Type B pancreatic cell (in vitro differentiated cells): ENCODE measurements around the gene UBA52. TPM values are rescaled to one million over a fixed set of nuclear protein-coding genes. Genes with fewer than 3 reads are reported as not detected.

Experiments
- DNase-seq: peaks from one replicate; pipeline ENCODE4 v3.0.0; 2021; ENCODE audit warnings: mixed read lengths; ENCODE audit not compliant: unreplicated experiment; ENCODE audit errors: extremely low spot score
- H3K27ac Mint-ChIP-seq: 2 replicates; pipeline ENCODE4 v1.8.0; 2021; ENCODE audit warnings: mild to moderate bottlenecking, mixed read lengths
- H3K27me3 Mint-ChIP-seq: 2 replicates; pipeline ENCODE4 v1.8.0; 2021; ENCODE audit warnings: mixed read lengths
- H3K36me3 Mint-ChIP-seq: 2 replicates; pipeline ENCODE4 v1.8.0; 2021; ENCODE audit warnings: mixed read lengths
- H3K4me1 Mint-ChIP-seq: one replicate; pipeline ENCODE4 v1.8.0; 2021; ENCODE audit warnings: mixed read lengths; ENCODE audit not compliant: unreplicated experiment
- H3K4me3 Mint-ChIP-seq: 2 replicates; pipeline ENCODE4 v1.8.0; 2021; ENCODE audit warnings: mild to moderate bottlenecking, mixed read lengths
- H3K9me3 Mint-ChIP-seq: 2 replicates; pipeline ENCODE4 v1.8.0; 2021; ENCODE audit warnings: mixed read lengths
- CTCF ChIP-seq: fragments of 200-600 bp; sonication (generic); conservative IDR thresholded peaks from 2 replicates; pipeline ENCODE4 v1.5.0; 2021; ENCODE audit warnings: antibody characterized with exemption, mild to moderate bottlenecking
- total RNA-seq: library from RNA; stranded (reverse); gene quantifications from 2 replicates; pipeline ENCODE4 v1.2.1, GENCODE V29; 2021; ENCODE audit warnings: low replicate concordance

Gene UBA52
- total RNA-seq, 1 donor from 2014 or later = 1,126 TPM

- TF ChIP-seq CTCF = peak; percentile 53
- no peak for DNase-seq
- Mint-ChIP-seq H3K4me3 (peak overlapping the region; percentile 54), H3K27me3 (peaks cover 72% of the 10 kb centered on the region), H3K4me1 (peaks cover 10% of the 10 kb centered on the region), H3K9me3 (no peaks in the 10 kb centered on the region), H3K36me3 (peaks cover 3% of the 10 kb centered on the region), H3K27ac (no peak overlapping the region)
These were observed 31.7 kb downstream of the UBA52 start for GRCh38 chr19:18603255-18603957.

- Mint-ChIP-seq H3K9me3 (no peaks in the 10 kb centered on the region), H3K36me3 (peaks cover 3% of the 10 kb centered on the region), H3K27ac (no peak overlapping the region), H3K4me3 (no peak overlapping the region), H3K27me3 (peaks cover 74% of the 10 kb centered on the region), H3K4me1 (peaks cover 18% of the 10 kb centered on the region)
- TF ChIP-seq CTCF = no peak
- DNase-seq = no peak
These were observed 32.5 kb downstream of the UBA52 start for GRCh38 chr19:18603958-18604819.

- peak overlapping the region; percentile 36 for H3K4me3 Mint-ChIP-seq
These were observed 33.1 kb downstream of the UBA52 start for GRCh38 chr19:18604820-18605159.

GRCh38 chr19:18605196-18605545, 33.5 kb downstream of the UBA52 start:
- Mint-ChIP-seq H3K36me3 (peaks cover 3% of the 10 kb centered on the region), H3K27ac (peak overlapping the region; percentile 75), H3K4me3 (peak overlapping the region; percentile 80), H3K9me3 (no peaks in the 10 kb centered on the region), H3K4me1 (peaks cover 22% of the 10 kb centered on the region), H3K27me3 (peaks cover 76% of the 10 kb centered on the region)
- DNase-seq = no peak
- no peak for TF ChIP-seq CTCF

More at GRCh38 chr19:18604820-18605159, 33.1 kb downstream of the UBA52 start:
- Mint-ChIP-seq H3K4me1 (peaks cover 22% of the 10 kb centered on the region), H3K36me3 (peaks cover 3% of the 10 kb centered on the region), H3K27me3 (peaks cover 76% of the 10 kb centered on the region), H3K9me3 (no peaks in the 10 kb centered on the region), H3K27ac (no peak overlapping the region)
- TF ChIP-seq CTCF = no peak
- no peak for DNase-seq

- H3K36me3 Mint-ChIP-seq = peaks cover 3% of the 10 kb centered on the region
- H3K27ac Mint-ChIP-seq = peak overlapping the region; percentile 75
- peak overlapping the region; percentile 80 for H3K4me3 Mint-ChIP-seq
- peaks cover 22% of the 10 kb centered on the region for H3K4me1 Mint-ChIP-seq
- peaks cover 77% of the 10 kb centered on the region for H3K27me3 Mint-ChIP-seq
- no peaks in the 10 kb centered on the region for H3K9me3 Mint-ChIP-seq
- no peak for TF ChIP-seq CTCF
- no peak for DNase-seq
These were observed 34.1 kb downstream of the UBA52 start for GRCh38 chr19:18605546-18606280.
